CD4-positive, alpha-beta T cell treated with Interleukin-15 for 1 hour (primary cell): Measurements from ENCODE around the gene PRKG2.
A peak's percentile ranks its signal among the peaks of the same experiment; 100 is the strongest.

Experiments
- DNase-seq: peaks from one replicate; pipeline ENCODE4 v3.0.0-alpha.2; 2020

PRKG2 gene

GRCh38 chr4:81214144-81214880 lies 710 bp downstream of the PRKG2 start:
- no peak for DNase-seq

- DNase-seq, result no peak
These were observed 1.4 kb downstream of the PRKG2 start for GRCh38 chr4:81213671-81214070.

- DNase-seq, result no peak
These were observed 3.1 kb downstream of the PRKG2 start for GRCh38 chr4:81211956-81212355.

GRCh38 chr4:81207828-81208227 lies 7.2 kb downstream of the PRKG2 start:
- no peak for DNase-seq

- DNase-seq, result no peak
These were observed 9.7 kb downstream of the PRKG2 start for GRCh38 chr4:81205302-81205701.

GRCh38 chr4:81204571-81204970 lies 10.5 kb downstream of the PRKG2 start:
- DNase-seq, result no peak

- no peak for DNase-seq
These were observed 15.2 kb downstream of the PRKG2 start for GRCh38 chr4:81199831-81200230.

- no peak for DNase-seq
These were observed 16.4 kb downstream of the PRKG2 start for GRCh38 chr4:81198609-81199008.

GRCh38 chr4:81197864-81198524 lies 17.0 kb downstream of the PRKG2 start:
- DNase-seq, result no peak

- no peak for DNase-seq
These were observed 18.8 kb downstream of the PRKG2 start for GRCh38 chr4:81196126-81196650.

GRCh38 chr4:81195475-81195874 lies 19.5 kb downstream of the PRKG2 start:
- no peak for DNase-seq

GRCh38 chr4:81194286-81194685 lies 20.7 kb downstream of the PRKG2 start:
- DNase-seq, result no peak

- DNase-seq, result no peak
These were observed 34.1 kb downstream of the PRKG2 start for GRCh38 chr4:81180916-81181315.

- DNase-seq, result no peak
These were observed 35.7 kb downstream of the PRKG2 start for GRCh38 chr4:81179326-81179725.

GRCh38 chr4:81173213-81173612 lies 41.8 kb downstream of the PRKG2 start:
- DNase-seq, result no peak

GRCh38 chr4:81166458-81167160 lies 48.4 kb downstream of the PRKG2 start:
- DNase-seq, result no peak

GRCh38 chr4:81165861-81166430 lies 49.1 kb downstream of the PRKG2 start:
- no peak for DNase-seq

GRCh38 chr4:81164623-81165416 lies 50.2 kb downstream of the PRKG2 start:
- DNase-seq, result no peak

- DNase-seq, result no peak
These were observed 50.9 kb downstream of the PRKG2 start for GRCh38 chr4:81164126-81164525.

- no peak for DNase-seq
These were observed 52.1 kb downstream of the PRKG2 start for GRCh38 chr4:81162752-81163458.

GRCh38 chr4:81153714-81154323 lies 61.2 kb downstream of the PRKG2 start:
- DNase-seq, result peak; percentile 42
